NT2/D1 (cell line): ENCODE data around the gene TSPAN8.

Source experiments
- YY1 ChIP-seq: IDR thresholded peaks from 2 replicates; pipeline ENCODE4 v1.6.1; 2011; ENCODE audit not compliant: insufficient read length, insufficient read depth
- ZNF274 ChIP-seq: IDR thresholded peaks from 2 replicates; pipeline ENCODE4 v1.6.1; 2011; ENCODE audit warnings: mild to moderate bottlenecking, low read depth, low read length

DNA sequence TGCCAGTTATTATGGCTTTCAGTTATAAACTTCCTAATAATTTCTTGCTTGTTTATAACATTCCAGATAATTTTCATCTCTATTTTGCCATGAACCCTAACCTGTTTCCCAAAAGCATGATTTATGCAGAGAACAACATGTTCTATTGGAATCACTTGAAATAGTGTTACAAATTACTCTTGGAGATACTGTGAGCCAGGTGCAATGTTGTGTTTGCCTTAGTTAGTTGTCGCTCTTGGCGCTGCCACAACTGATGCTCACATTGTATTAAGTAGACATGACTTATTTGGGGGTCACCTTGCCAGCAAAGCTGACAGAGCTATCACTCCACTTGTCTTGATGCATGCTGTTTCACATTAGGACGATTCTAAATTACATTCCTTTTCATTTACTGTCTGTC is 49.4 kb downstream of the TSPAN8 start:
- TF ChIP-seq YY1 (no peak), ZNF274 (no peak)
